Activated CD4-positive, alpha-beta T cell treated with anti-CD3 and anti-CD28 coated beads, Interleukin-2, amount 50 U/mL, for 24 hours (primary cell): ENCODE data around the gene TNIP3.

Experiments
- DNase-seq, 2 donors: peaks; one replicate each; pipeline ENCODE4 v3.0.0-alpha.2; 2020; ENCODE audit warnings: low read depth in 1 of 2, low spot score in 1 of 2

TNIP3 gene

GRCh38 chr4:121088867-121089266 is 75.3 kb downstream of the TNIP3 start:
- DNase-seq: no peak
